Psoas muscle (tissue), 8 donors: ENCODE data around the gene IL1RAPL1. TPM values are rescaled to one million over a fixed set of nuclear protein-coding genes. Genes with fewer than 3 reads are reported as not detected.
"Not testable (repeated sequence)": the region's sequence is repeated elsewhere in the genome, so short reads cannot be mapped to it uniquely, and the experiment has no call there.

Experiments
- ATAC-seq, 4 donors: fragments of 200-7000 bp; cut with Tn5 transposase; one replicate each; pipeline ENCODE4 v1.9.1; 2020; ENCODE audit warnings: moderate library complexity in 3 of 4, mild to moderate bottlenecking in 2 of 4
- DNase-seq, 2 donors: peaks; one replicate each; pipeline ENCODE4 v3.0.0-alpha.2; 2020
- H3K27ac ChIP-seq: fragments of 200-600 bp; one replicate; pipeline ENCODE4 v1.8.0; 2022
- H3K27me3 ChIP-seq, 3 donors: fragments of 200-600 bp in 1 of 3; one replicate each; pipeline versions ENCODE4 v1.6.1 to v1.8.0; 2013 to 2022; ENCODE audit warnings: low read length in 2 of 3, mild to moderate bottlenecking in 2 of 3, moderate library complexity in 1 of 3; ENCODE audit not compliant: insufficient read depth in 3 of 3
- H3K36me3 ChIP-seq, 2 donors: fragments of 200-600 bp in 1 of 2; one replicate each; pipeline versions ENCODE4 v1.6.1 to v1.8.0; 2013 to 2022; ENCODE audit warnings: low read depth in 1 of 2, mild to moderate bottlenecking in 1 of 2, moderate library complexity in 1 of 2; ENCODE audit not compliant: insufficient read depth in 1 of 2
- H3K4me1 ChIP-seq: fragments of 200-600 bp; one replicate; pipeline ENCODE4 v1.8.0; 2022
- H3K4me3 ChIP-seq: fragments of 200-600 bp; one replicate; pipeline ENCODE4 v1.8.0; 2022; ENCODE audit warnings: mild to moderate bottlenecking
- H3K9me3 ChIP-seq: fragments of 200-600 bp; one replicate; pipeline ENCODE4 v1.8.0; 2022
- CTCF ChIP-seq: fragments of 200-600 bp; IDR thresholded peaks from one replicate; pipeline ENCODE4 v1.8.0; 2022; ENCODE audit warnings: antibody characterized with exemption
- WGBS, 3 donors: extraction: QIAGEN DNeasy Blood & Tissue Kit; methylation state at CpG; one replicate each; pipeline versions ENCODE4 v1.1.6 to v1.1.7; 2013; 5-methylcytosine and 5-hydroxymethylcytosine counted together
- intact Hi-C, 2 donors: fragments of 100-400 bp; cut with DNase I; formaldehyde crosslinking; loops; one replicate each; pipeline versions ENCODE4 v1.11.0 to v1.14.2; 2022
- polyA plus RNA-seq, 3 donors: library from polyadenylated mRNA; stranded (reverse); fragments of 200-250 nt; gene quantifications; one replicate each; pipeline ENCODE4 v1.2.3, GENCODE V29; 2013
- total RNA-seq, 4 donors: library from RNA; stranded (reverse); fragmentation: NEBNext Ultra II Directional in 2 of 4; extraction: Animal tissue kit (Norgen Biotek cat#: 25700) in 2 of 4; gene quantifications; one replicate each; pipeline versions ENCODE4 v1.2.1 to v1.2.4, GENCODE V29; 2021 to 2023
- donor health status: healthy with polysubstance abuse.
- donor health status: DM: no; HTN: no; CAD: no; lungs with moderate emphysema.
- donor health status: Bipolar disorder and iron deficiency.
- donor health status: healthy.
- donor health status: DM: yes; HTN: yes; CAD: no.
- donor health status: DM: no; HTN: no; CAD: no.
- donor health status: DM: no; HTN: no; CAD: no.
- donor health status: DM: yes; HTN: yes; CAD: no.

The IL1RAPL1 gene
- total and polyA plus RNA-seq, 7 donors: 0.04 to 0.50 (median 0.19) TPM; not detected in 1

GRCh38 chrX:29090811-29091210 lies 503.6 kb downstream of the IL1RAPL1 start:
- H3K36me3 ChIP-seq: no peaks in the 10 kb centered on the region
- no peaks in the 10 kb centered on the region for H3K9me3 ChIP-seq
- TF ChIP-seq CTCF: peak; percentile 24
- WGBS, 3 donors: 30 to 45% (median 34%) methylated on average over 2 of the region's 2 CpGs
- no peak overlapping the region for H3K4me3 ChIP-seq
- no peak for DNase-seq
- no peak for ATAC-seq
- no peaks in the 10 kb centered on the region for H3K4me1 ChIP-seq
- H3K27me3 ChIP-seq: no peaks in the 10 kb centered on the region
- H3K27ac ChIP-seq: no peak overlapping the region
- intact Hi-C loops: loop anchor here in 1 of 2 donors (5.0 kb wide), 1 partner anchor 1174 kb away; no protein-coding TSS in a partner anchor

- H3K4me1 ChIP-seq: no peaks in the 10 kb centered on the region
- no peak for TF ChIP-seq CTCF
- H3K4me3 ChIP-seq: no peak overlapping the region
- no peaks in the 10 kb centered on the region for H3K36me3 ChIP-seq
- ATAC-seq (no peak), DNase-seq (no peak)
- no peak overlapping the region for H3K27ac ChIP-seq
- H3K9me3 ChIP-seq: peaks cover 4% of the 10 kb centered on the region
- no peaks in the 10 kb centered on the region for H3K27me3 ChIP-seq
- WGBS, 3 donors: 52 to 84% (median 61%) methylated on average over 1 of the region's 1 CpG
- intact Hi-C loops: no loop called here
These were observed 520.0 kb downstream of the IL1RAPL1 start for GRCh38 chrX:29107231-29107630.

- Histone ChIP-seq H3K4me1 (no peaks in the 10 kb centered on the region), H3K9me3 (no peaks in the 10 kb centered on the region), H3K27ac (no peak overlapping the region), H3K36me3 (no peaks in the 10 kb centered on the region), H3K4me3 (no peak overlapping the region), H3K27me3 (no peaks in the 10 kb centered on the region)
- DNase-seq (no peak), ATAC-seq (no peak)
- 68 to 81% (median 75%) methylated on average over 3 of the region's 3 CpGs for WGBS, 3 donors
- no peak for TF ChIP-seq CTCF
- intact Hi-C loops: no loop called here
These were observed 522.8 kb downstream of the IL1RAPL1 start for GRCh38 chrX:29110041-29110440.

- H3K27me3 ChIP-seq: no peaks in the 10 kb centered on the region
- DNase-seq (no peak), ATAC-seq (no peak)
- WGBS, 3 donors: 69 to 85% (median 83%) methylated on average over 1 of the region's 1 CpG
- H3K36me3 ChIP-seq: no peaks in the 10 kb centered on the region
- intact Hi-C loops: no loop called here
- no peaks in the 10 kb centered on the region for H3K4me1 ChIP-seq
- no peak overlapping the region for H3K4me3 ChIP-seq
- H3K9me3 ChIP-seq: no peaks in the 10 kb centered on the region
- TF ChIP-seq CTCF: no peak
- no peak overlapping the region for H3K27ac ChIP-seq
These were observed 526.0 kb downstream of the IL1RAPL1 start for GRCh38 chrX:29113221-29113620.

- H3K27ac ChIP-seq, H3K4me3 ChIP-seq, intact Hi-C loops, H3K9me3 ChIP-seq, H3K4me1 ChIP-seq, H3K27me3 ChIP-seq, H3K36me3 ChIP-seq, ATAC-seq, DNase-seq: not testable (repeated sequence)
- WGBS, 3 donors: 58 to 65% (median 61%) methylated on average over 2 of the region's 2 CpGs
These were observed 535.6 kb downstream of the IL1RAPL1 start for GRCh38 chrX:29122817-29123216.
